GM23248 (cell line): ENCODE data around the gene CSRP1.

Experiments
- EZH2 ChIP-seq: fragments of 200-600 bp; sonication (generic); IDR thresholded peaks from 2 replicates; pipeline ENCODE4 v1.6.1; 2018; ENCODE audit warnings: antibody characterized with exemption, mild to moderate bottlenecking; ENCODE audit not compliant: insufficient read depth, poor library complexity, severe bottlenecking
- EZH2phosphoT487 ChIP-seq: fragments of 200-600 bp; sonication (generic); IDR thresholded peaks from 2 replicates; pipeline ENCODE4 v1.6.1; 2018; ENCODE audit warnings: antibody characterized with exemption, moderate library complexity, mild to moderate bottlenecking, low read depth; ENCODE audit not compliant: insufficient read depth

- no peak for TF ChIP-seq EZH2
- TF ChIP-seq EZH2phosphoT487 = no peak
Measured at GRCh38 chr1:201536558-201536957, 29.6 kb upstream of the CSRP1 start.
